NCI-H1048 (cell line): ENCODE data around the gene CAMSAP3.

ENCODE experiments used
- DNase-seq: peaks from one replicate; lab custom pipeline; 2025; lab: John Stamatoyannopoulos, UW

CAMSAP3 gene

GRCh38 chr19:7612282-7613274 lies 16.9 kb downstream of the CAMSAP3 start:
- no peak for DNase-seq

- DNase-seq: no peak
These were observed 19.4 kb downstream of the CAMSAP3 start for GRCh38 chr19:7614859-7615741.

GRCh38 chr19:7617172-7617571 lies 21.5 kb downstream of the CAMSAP3 start:
- no peak for DNase-seq

- DNase-seq: no peak
These were observed 22.1 kb downstream of the CAMSAP3 start for GRCh38 chr19:7617735-7618134.

GRCh38 chr19:7618348-7618747 lies 22.7 kb downstream of the CAMSAP3 start:
- no peak for DNase-seq

GRCh38 chr19:7618771-7619510 lies 23.3 kb downstream of the CAMSAP3 start:
- DNase-seq: no peak

GRCh38 chr19:7619671-7620441 lies 24.2 kb downstream of the CAMSAP3 start:
- no peak for DNase-seq

GRCh38 chr19:7620442-7621412 lies 25.1 kb downstream of the CAMSAP3 start:
- no peak for DNase-seq

- no peak for DNase-seq
These were observed 27.4 kb downstream of the CAMSAP3 start for GRCh38 chr19:7622933-7623685.

GRCh38 chr19:7623725-7624603 lies 28.3 kb downstream of the CAMSAP3 start:
- no peak for DNase-seq

- DNase-seq: no peak
These were observed 29.1 kb downstream of the CAMSAP3 start for GRCh38 chr19:7624810-7625209.

- DNase-seq: no peak
These were observed 30.2 kb downstream of the CAMSAP3 start for GRCh38 chr19:7625763-7626372.

GRCh38 chr19:7627166-7627565 lies 31.5 kb downstream of the CAMSAP3 start:
- no peak for DNase-seq

- no peak for DNase-seq
These were observed 33.1 kb downstream of the CAMSAP3 start for GRCh38 chr19:7628589-7629311.

GRCh38 chr19:7629347-7630054 lies 33.8 kb downstream of the CAMSAP3 start, which contains the start of the genes PET100 and XAB2:
PET100 (plus strand) TSS chr19:7629793; CDS start chr19:7629834, 41 bp downstream.
XAB2 (minus strand) TSS chr19:7629545; CDS start chr19:7629527, 18 bp downstream.
- DNase-seq: peak; percentile 95

GRCh38 chr19:7631577-7631976 lies 35.9 kb downstream of the CAMSAP3 start:
- DNase-seq: no peak
